Mucosa of descending colon (tissue), 3 donors: ENCODE measurements around the gene FHIT. TPM values are rescaled to one million over a fixed set of nuclear protein-coding genes. Genes with fewer than 3 reads are reported as not detected.

Experiments used
- ATAC-seq: fragments of 200-7000 bp; cut with Tn5 transposase; one replicate; pipeline ENCODE4 v1.9.1; 2020; ENCODE audit warnings: mild to moderate bottlenecking, moderate library complexity
- DNase-seq, 3 donors: peaks; one replicate each; pipeline ENCODE4 v3.0.0-alpha.2; 2020
- H3K36me3 ChIP-seq: fragments of 200-600 bp; one replicate; pipeline ENCODE4 v1.8.0; 2021; ENCODE audit warnings: low read depth, mild to moderate bottlenecking
- H3K4me1 ChIP-seq: fragments of 200-600 bp; one replicate; pipeline ENCODE4 v1.8.0; 2021; ENCODE audit warnings: low read depth, mild to moderate bottlenecking
- H3K4me3 ChIP-seq: fragments of 200-600 bp; one replicate; pipeline ENCODE4 v1.8.0; 2021; ENCODE audit warnings: mild to moderate bottlenecking
- H3K9me3 ChIP-seq: fragments of 200-600 bp; one replicate; pipeline ENCODE4 v1.8.0; 2021; ENCODE audit warnings: mild to moderate bottlenecking
- intact Hi-C, 2 donors: fragments of 100-400 bp; cut with DNase I in 1 of 2; cut with micrococcal nuclease in 1 of 2; formaldehyde crosslinking; loops; one replicate each; pipeline versions ENCODE4 v1.11.0 to v1.11.1; 2022; cut with DNase I, micrococcal nuclease
- total RNA-seq, 3 donors: library from RNA; stranded (reverse); fragmentation: NEBNext Ultra II Directional in 2 of 3; extraction: Animal tissue kit (Norgen Biotek cat#: 25700) in 2 of 3; gene quantifications; one replicate each; pipeline versions ENCODE4 v1.2.1 to v1.2.4, GENCODE V29; 2021 to 2023
- TF ChIP-seq, protein P1 (sequence below): fragments of 200-600 bp; IDR thresholded peaks from one replicate; pipeline ENCODE4 v1.8.0; 2022; ENCODE audit warnings: antibody characterized with exemption, mild to moderate bottlenecking
- donor health status: DM: no; HTN: no; CAD: no; lungs with moderate emphysema.
- donor health status: DM: no; HTN: no; CAD: no.
- donor health status: DM: no; HTN: yes; CAD: no.

FHIT gene
- total RNA-seq, 3 donors from 2014 or later, result 8.9 to 20.7 (median 18.6) TPM

DNA sequence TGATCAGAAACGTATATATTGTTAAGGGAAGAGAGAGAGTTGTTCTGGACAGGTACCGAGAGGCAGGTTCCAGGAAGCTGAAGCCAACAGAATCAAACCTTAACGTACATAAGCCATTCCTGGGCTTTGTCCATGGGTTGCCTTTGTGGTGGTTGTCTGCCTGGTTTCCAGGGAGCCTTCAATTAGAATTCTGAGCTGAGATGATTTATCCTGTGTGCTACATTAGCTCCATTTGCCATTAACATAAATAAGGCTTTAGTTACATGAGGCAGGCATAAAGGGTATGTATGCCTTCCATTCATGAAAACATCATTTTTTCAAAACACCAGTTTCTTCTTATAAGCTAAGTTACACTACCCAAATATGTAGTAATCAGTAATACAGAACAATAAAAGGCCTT, 1472.0 kb downstream of the FHIT start:
- no peak for DNase-seq
- no peaks in the 10 kb centered on the region for H3K36me3 ChIP-seq
- no peaks in the 10 kb centered on the region for H3K4me1 ChIP-seq
- no peaks in the 10 kb centered on the region for H3K9me3 ChIP-seq
- intact Hi-C loops, result no loop called here
- H3K4me3 ChIP-seq, result no peak overlapping the region
- no peak for ATAC-seq
- TF ChIP-seq, protein P1, sequence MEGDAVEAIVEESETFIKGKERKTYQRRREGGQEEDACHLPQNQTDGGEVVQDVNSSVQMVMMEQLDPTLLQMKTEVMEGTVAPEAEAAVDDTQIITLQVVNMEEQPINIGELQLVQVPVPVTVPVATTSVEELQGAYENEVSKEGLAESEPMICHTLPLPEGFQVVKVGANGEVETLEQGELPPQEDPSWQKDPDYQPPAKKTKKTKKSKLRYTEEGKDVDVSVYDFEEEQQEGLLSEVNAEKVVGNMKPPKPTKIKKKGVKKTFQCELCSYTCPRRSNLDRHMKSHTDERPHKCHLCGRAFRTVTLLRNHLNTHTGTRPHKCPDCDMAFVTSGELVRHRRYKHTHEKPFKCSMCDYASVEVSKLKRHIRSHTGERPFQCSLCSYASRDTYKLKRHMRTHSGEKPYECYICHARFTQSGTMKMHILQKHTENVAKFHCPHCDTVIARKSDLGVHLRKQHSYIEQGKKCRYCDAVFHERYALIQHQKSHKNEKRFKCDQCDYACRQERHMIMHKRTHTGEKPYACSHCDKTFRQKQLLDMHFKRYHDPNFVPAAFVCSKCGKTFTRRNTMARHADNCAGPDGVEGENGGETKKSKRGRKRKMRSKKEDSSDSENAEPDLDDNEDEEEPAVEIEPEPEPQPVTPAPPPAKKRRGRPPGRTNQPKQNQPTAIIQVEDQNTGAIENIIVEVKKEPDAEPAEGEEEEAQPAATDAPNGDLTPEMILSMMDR, result no peak

DNA sequence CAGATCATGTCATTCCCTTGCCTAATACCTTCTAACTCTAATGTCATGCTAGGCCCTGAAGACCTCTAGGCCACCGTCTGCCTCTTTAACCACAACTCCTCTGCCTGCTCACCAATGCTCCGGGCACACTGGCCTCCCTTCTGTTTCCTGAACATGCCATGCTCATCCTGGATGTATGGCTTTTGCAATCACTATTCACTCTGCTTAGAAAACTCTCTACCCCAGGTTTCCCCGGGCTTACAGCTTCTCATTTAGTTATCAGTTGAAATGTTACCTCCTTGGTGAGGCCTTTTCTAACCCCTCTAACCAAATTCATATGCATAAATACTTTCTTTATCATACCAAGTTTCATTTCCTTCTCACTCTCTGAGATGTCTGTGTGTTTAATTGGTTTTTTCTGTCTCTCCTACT, 1473.6 kb downstream of the FHIT start:
- ATAC-seq (no peak), DNase-seq (no peak)
- H3K4me1 ChIP-seq, result no peaks in the 10 kb centered on the region
- no peak overlapping the region for H3K4me3 ChIP-seq
- H3K36me3 ChIP-seq, result no peaks in the 10 kb centered on the region
- H3K9me3 ChIP-seq, result no peaks in the 10 kb centered on the region
- intact Hi-C loops, result no loop called here
- TF ChIP-seq, protein P1, result no peak

DNA sequence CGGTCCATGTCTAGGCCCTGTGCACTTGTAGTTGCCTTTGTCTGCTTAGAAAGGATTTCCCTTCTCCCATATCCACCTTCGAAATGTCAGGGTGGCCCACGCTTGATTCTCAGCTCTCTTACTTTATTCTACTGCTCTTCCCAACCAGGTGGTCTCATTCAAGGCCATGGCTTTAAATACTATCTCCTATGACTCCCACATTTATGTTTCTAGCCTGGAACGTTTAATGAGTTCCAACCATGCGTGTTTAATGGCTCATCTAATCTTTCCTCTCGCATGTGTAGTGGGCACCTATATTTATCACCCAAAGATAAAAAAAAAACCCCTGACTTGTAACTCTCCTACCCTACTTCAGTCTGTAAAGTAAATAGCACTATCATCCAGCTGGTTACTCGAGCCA, 1474.2 kb downstream of the FHIT start:
- DNase-seq (no peak), ATAC-seq (no peak)
- Histone ChIP-seq H3K36me3 (no peaks in the 10 kb centered on the region), H3K4me1 (no peaks in the 10 kb centered on the region), H3K9me3 (no peaks in the 10 kb centered on the region), H3K4me3 (no peak overlapping the region)
- TF ChIP-seq, protein P1, result no peak
- intact Hi-C loops, result no loop called here

DNA sequence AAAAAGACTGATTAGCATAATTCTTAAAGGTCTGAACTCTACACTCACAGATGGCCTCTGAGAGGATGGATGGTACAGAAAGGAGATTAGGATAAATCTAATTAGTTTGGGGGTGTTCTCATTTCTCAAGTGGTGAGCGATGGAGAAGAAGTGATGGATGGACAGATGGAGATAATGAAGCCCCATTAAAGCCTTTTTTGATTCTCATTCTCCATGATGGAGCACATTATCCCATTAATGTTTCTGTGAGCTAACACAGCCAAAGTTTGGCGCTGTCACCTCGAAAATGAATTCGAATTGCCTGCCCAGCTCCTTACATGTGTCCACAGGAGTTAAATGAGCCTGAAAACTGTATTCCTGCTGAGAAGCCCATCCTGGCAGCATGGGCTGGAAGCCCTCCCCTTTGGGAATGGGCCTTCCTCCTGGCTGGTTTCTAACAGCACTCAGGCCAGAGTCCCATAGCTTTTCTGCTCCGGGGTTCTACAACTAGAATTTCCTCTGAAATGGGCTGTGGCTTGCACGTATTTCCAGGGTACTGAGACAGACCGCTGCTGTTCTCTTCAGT, 1475.4 kb downstream of the FHIT start:
- TF ChIP-seq, protein P1, result no peak
- H3K36me3 ChIP-seq, result no peaks in the 10 kb centered on the region
- ATAC-seq (no peak), DNase-seq (no peak)
- no peaks in the 10 kb centered on the region for H3K9me3 ChIP-seq
- intact Hi-C loops, result no loop called here
- no peaks in the 10 kb centered on the region for H3K4me1 ChIP-seq
- H3K4me3 ChIP-seq, result no peak overlapping the region

DNA sequence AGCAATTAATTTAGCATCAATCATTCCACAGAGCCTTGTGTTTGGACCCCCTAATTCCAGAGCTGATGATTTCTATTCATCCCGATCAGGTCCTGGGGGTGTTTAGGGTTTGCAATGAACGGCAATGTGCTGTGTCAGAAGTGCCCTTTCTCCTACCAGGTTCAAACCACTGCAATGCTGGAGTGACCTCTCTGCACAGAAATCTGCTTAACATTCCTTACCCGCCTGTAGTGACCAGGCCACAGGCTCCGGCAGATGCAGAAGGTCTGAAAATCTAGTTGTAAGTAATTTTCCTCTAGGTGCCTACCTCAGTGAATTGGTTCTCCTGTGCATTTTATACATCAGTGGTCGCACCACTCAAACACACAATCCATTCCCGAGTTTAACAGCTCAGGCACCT, 1476.1 kb downstream of the FHIT start:
- TF ChIP-seq, protein P1, result no peak
- Histone ChIP-seq H3K9me3 (no peaks in the 10 kb centered on the region), H3K4me3 (no peak overlapping the region), H3K4me1 (no peaks in the 10 kb centered on the region), H3K36me3 (no peaks in the 10 kb centered on the region)
- no peak for ATAC-seq
- intact Hi-C loops, result no loop called here
- no peak for DNase-seq

DNA sequence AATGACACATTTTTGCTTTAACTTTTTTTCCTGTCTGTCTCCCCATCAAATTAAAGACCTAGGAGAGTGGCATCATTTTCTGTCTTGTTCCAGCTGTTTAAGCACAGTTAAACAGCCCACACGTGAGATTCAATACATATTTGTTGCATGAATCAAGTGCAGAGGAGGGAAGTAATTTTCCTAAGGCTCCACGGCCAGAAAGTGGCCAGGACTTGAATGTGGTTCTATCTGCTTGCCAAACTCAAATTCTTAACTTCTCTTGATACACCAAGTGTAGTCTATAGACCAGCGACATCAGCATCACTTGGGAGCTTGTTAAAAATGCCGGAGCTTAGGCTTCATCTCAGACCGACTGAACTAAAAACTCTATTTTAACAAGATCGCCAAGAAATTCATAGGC, 1476.6 kb downstream of the FHIT start:
- Histone ChIP-seq H3K9me3 (no peaks in the 10 kb centered on the region), H3K4me3 (no peak overlapping the region), H3K4me1 (no peaks in the 10 kb centered on the region), H3K36me3 (no peaks in the 10 kb centered on the region)
- TF ChIP-seq, protein P1, result no peak
- ATAC-seq (no peak), DNase-seq (no peak)
- intact Hi-C loops, result no loop called here
